ENCODE results near the gene ZNF606. TPM values are rescaled to one million over a fixed set of nuclear protein-coding genes. Genes with fewer than 3 reads are reported as not detected.
A peak's percentile ranks its signal among the peaks of the same experiment; 100 is the strongest.

The ZNF606 gene
- total and polyA plus RNA-seq, 9 of the 15 experiments (the other 6 are each of a cell fraction or from before 2014, with no cell fraction given) = 0.03 to 0.98 (median 0.28) TPM

DNA sequence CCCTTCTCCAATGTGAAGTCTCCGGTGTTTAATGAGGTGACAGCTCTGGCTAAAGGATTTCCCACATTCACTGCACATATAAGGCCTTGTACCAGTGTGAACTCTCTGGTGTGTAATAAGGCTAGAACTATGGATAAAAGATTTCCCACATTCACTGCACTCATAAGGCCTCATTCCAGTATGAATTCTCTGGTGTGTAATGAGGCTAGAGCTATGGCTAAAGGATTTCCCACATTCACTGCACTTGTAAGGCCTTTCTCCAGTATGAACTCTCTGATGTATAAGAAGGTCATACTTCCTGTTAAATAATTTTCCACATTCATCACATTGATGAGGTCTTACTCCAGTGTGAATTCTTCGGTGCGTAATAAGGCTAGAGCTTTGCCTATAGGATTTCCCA is 61.0 kb downstream of the ZNF606 start:
- DNase-seq (ENCODE audit: extremely low read depth in 1 of 4, low spot score in 3 of 4) = no peak
- ChIA-PET CTCF (ENCODE audit: low intra/inter-chr PET ratio) (no interaction called here), POLR2A (no interaction called here)
- TF ChIP-seq ZNF75A (CRISPR knock-in tag; IDR thresholded peaks at IDR 0.05) (peak; percentile 67; the same call in 1 of the 2 replicates), BCOR (IDR thresholded peaks at IDR 0.05) (no peak)
- Histone ChIP-seq H3K79me2 (ENCODE audit: control insufficient read depth, insufficient read depth, low read length) (no peaks in the 10 kb centered on the region), H2AFZ (ENCODE audit: low read depth, low read length) (no peak overlapping the region), H3K27ac (ENCODE audit: extremely low read depth, low read depth, low read length) (no peak overlapping the region), H3K9me3 (replicated peaks; ENCODE audit: control insufficient read depth, insufficient read depth, low read depth, low read length) (no peaks in the 10 kb centered on the region; the same call in 1 of the 2 replicates), H3K9ac (ENCODE audit: insufficient read depth in 1 of 2, low read depth in 2 of 2, low read length in 2 of 2) (no peak overlapping the region), H3K4me3 (no peak overlapping the region), H3K9me1 (ENCODE audit: control insufficient read depth, insufficient read depth, low read length) (no peaks in the 10 kb centered on the region), H3K27me3 (ENCODE audit: control insufficient read depth in 2 of 2, insufficient read depth in 2 of 2, low read length in 2 of 2) (no peaks in the 10 kb centered on the region), H4K20me1 (replicated peaks; ENCODE audit: control insufficient read depth, insufficient read depth, low read length) (no peaks in the 10 kb centered on the region), H3K4me1 (replicated peaks in 1 of 2; ENCODE audit: control insufficient read depth in 2 of 2, insufficient read depth in 2 of 2, low read length in 2 of 2) (no peaks in the 10 kb centered on the region), H3K4me2 (ENCODE audit: insufficient read depth, low read length) (no peak overlapping the region), H3K36me3 (ENCODE audit: control insufficient read depth, insufficient read depth, low read length) (no peaks in the 10 kb centered on the region)
- FAIRE-seq = no peak
- in situ Hi-C loops (cut with MboI) (no loop called here), intact Hi-C loops (cut with micrococcal nuclease) (no loop called here)
- 0% methylated on average over 3 of the region's 3 CpGs for WGBS (ENCODE audit: insufficient coverage, low coverage, missing lambda C conversion rate)
- BruUV-seq (replicated peaks) = no TSS peak
- ATAC-seq = no peak

GRCh38 chr19:57935731-57936130 is 66.9 kb downstream of the ZNF606 start:
- no peak overlapping the region for H3K4me3 ChIP-seq
- H3K9ac ChIP-seq (ENCODE audit: insufficient read depth in 1 of 2, low read depth in 2 of 2, low read length in 2 of 2) = no peak overlapping the region
- intact Hi-C loops (cut with micrococcal nuclease) = no loop called here
- no peak overlapping the region for H2AFZ ChIP-seq (ENCODE audit: low read depth, low read length)
- no peak overlapping the region for H3K4me2 ChIP-seq (ENCODE audit: insufficient read depth, low read length)
- POLR2A ChIA-PET = interaction anchor here (0.7 to 1.0 kb wide), 2 partner anchors 19 to 52 kb away, joined by 3 to 5 read pairs; partner anchors contain the start of gene ZNF417
- in situ Hi-C loops (cut with MboI) = no loop called here
- CTCF ChIA-PET (ENCODE audit: low intra/inter-chr PET ratio) = no interaction called here
- 0 out of 2 replicates have a peak, but pooled peaks cover 2% of the 10 kb centered on the region for H3K9me3 ChIP-seq (replicated peaks; ENCODE audit: control insufficient read depth, insufficient read depth, low read depth, low read length)
- no peaks in the 10 kb centered on the region for H4K20me1 ChIP-seq (replicated peaks; ENCODE audit: control insufficient read depth, insufficient read depth, low read length)
- WGBS (ENCODE audit: insufficient coverage, low coverage, missing lambda C conversion rate) = 13% methylated on average over 12 of the region's 12 CpGs
- TF ChIP-seq ZBTB40 (IDR thresholded peaks at IDR 0.05) (0 out of 2 replicates have a peak, but pooled peaks have one; percentile 16), ZBTB40 (CRISPR knock-in tag; IDR thresholded peaks at IDR 0.05) (no peak), YBX1 (IDR thresholded peaks at IDR 0.05) (no peak)
- FAIRE-seq = no peak
- H3K9me1 ChIP-seq (ENCODE audit: control insufficient read depth, insufficient read depth, low read length) = no peaks in the 10 kb centered on the region
- H3K79me2 ChIP-seq (ENCODE audit: control insufficient read depth, insufficient read depth, low read length) = no peaks in the 10 kb centered on the region
- no peak overlapping the region for H3K27ac ChIP-seq (ENCODE audit: extremely low read depth, low read depth, low read length)
- peaks cover 0 to 4% of the 10 kb centered on the region in 2 experiments; a peak in 1 of 5 replicates for H3K4me1 ChIP-seq (replicated peaks in 1 of 2; ENCODE audit: control insufficient read depth in 2 of 2, insufficient read depth in 2 of 2, low read length in 2 of 2)
- no peaks in the 10 kb centered on the region for H3K36me3 ChIP-seq (ENCODE audit: control insufficient read depth, insufficient read depth, low read length)
- no TSS peak for BruUV-seq (replicated peaks)
- no peaks in the 10 kb centered on the region for H3K27me3 ChIP-seq (ENCODE audit: control insufficient read depth in 2 of 2, insufficient read depth in 2 of 2, low read length in 2 of 2)
- DNase-seq (ENCODE audit: extremely low read depth in 1 of 4, low spot score in 3 of 4) = no peak
- ATAC-seq = no peak
